Panc1 (cell line): ENCODE data around the gene PARVB.

ENCODE experiments used
- POLR2AphosphoS5 ChIP-seq: IDR thresholded peaks from 2 replicates; pipeline ENCODE4 v1.6.1; 2012; ENCODE audit warnings: mild to moderate bottlenecking, low read depth, low read length, moderate library complexity
- TF ChIP-seq, protein P1 (sequence below): fragments of 450-650 bp; IDR thresholded peaks from 2 replicates; pipeline ENCODE4 v1.5.1; 2017; ENCODE audit warnings: mild to moderate bottlenecking

DNA sequence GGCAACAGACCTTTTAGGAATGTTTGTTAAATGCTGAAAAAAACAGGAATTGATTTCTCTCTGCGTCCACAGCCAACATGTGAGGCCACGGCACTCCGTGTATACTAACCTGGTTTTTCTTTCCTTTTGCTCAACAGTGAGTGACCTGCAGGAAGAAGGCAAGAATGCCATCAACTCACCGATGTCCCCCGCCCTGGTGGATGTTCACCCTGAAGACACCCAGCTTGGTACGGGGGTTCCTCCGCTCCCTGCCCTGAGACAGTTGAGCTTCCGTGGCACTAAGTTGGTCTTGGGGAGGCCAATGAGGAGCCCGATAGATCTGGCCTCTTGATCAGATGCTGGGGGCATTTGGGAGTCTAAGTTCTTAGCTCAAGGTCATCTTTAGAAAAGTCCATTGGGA lies 69.7 kb downstream of the PARVB start:
- TF ChIP-seq POLR2AphosphoS5, result no peak
- TF ChIP-seq, protein P1, sequence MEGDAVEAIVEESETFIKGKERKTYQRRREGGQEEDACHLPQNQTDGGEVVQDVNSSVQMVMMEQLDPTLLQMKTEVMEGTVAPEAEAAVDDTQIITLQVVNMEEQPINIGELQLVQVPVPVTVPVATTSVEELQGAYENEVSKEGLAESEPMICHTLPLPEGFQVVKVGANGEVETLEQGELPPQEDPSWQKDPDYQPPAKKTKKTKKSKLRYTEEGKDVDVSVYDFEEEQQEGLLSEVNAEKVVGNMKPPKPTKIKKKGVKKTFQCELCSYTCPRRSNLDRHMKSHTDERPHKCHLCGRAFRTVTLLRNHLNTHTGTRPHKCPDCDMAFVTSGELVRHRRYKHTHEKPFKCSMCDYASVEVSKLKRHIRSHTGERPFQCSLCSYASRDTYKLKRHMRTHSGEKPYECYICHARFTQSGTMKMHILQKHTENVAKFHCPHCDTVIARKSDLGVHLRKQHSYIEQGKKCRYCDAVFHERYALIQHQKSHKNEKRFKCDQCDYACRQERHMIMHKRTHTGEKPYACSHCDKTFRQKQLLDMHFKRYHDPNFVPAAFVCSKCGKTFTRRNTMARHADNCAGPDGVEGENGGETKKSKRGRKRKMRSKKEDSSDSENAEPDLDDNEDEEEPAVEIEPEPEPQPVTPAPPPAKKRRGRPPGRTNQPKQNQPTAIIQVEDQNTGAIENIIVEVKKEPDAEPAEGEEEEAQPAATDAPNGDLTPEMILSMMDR, result no peak
